ENCODE results near the gene TF. TPM values are rescaled to one million over a fixed set of nuclear protein-coding genes. Genes with fewer than 3 reads are reported as not detected.

Gene TF
- total and polyA plus RNA-seq, 12 donors, result 0.24 to 11.6 (median 3.5) TPM

GRCh38 chr3:133792171-133792763, 46.1 kb downstream of the TF start:
- H3K36me3 ChIP-seq, result no peaks in the 10 kb centered on the region
- DNase-seq (no peak), ATAC-seq (no peak)
- peaks cover 0 to 6% (median 0%) of the 10 kb centered on the region in 7 donors for H3K27me3 ChIP-seq
- no peak overlapping the region for H3K4me3 ChIP-seq
- intact Hi-C loops (cut with DNase I), result no loop called here
- TF ChIP-seq CTCF (IDR thresholded peaks at IDR 0.05), result no peak
- H3K9me3 ChIP-seq, result peaks cover 0 to 37% (median 8%) of the 10 kb centered on the region in 11 donors
- 51 to 58% methylated on average over 9 of the region's 9 CpGs for WGBS, 2 donors
- H3K27ac ChIP-seq, result no peak overlapping the region
- no peaks in the 10 kb centered on the region for H3K4me1 ChIP-seq

- no peak overlapping the region for H3K27ac ChIP-seq
- DNase-seq (no peak), ATAC-seq (no peak)
- intact Hi-C loops (cut with DNase I), result no loop called here
- no peaks in the 10 kb centered on the region for H3K36me3 ChIP-seq
- peaks cover 0 to 24% (median 15%) of the 10 kb centered on the region in 7 donors for H3K27me3 ChIP-seq
- no peak for TF ChIP-seq CTCF (IDR thresholded peaks at IDR 0.05)
- H3K9me3 ChIP-seq, result peaks cover 0 to 14% (median 0%) of the 10 kb centered on the region in 11 donors
- WGBS, 2 donors, result 67 to 75% methylated on average over 3 of the region's 3 CpGs
- H3K4me1 ChIP-seq, result no peaks in the 10 kb centered on the region
- no peak overlapping the region for H3K4me3 ChIP-seq
Observed at GRCh38 chr3:133797396-133798105, 51.4 kb downstream of the TF start.

DNA sequence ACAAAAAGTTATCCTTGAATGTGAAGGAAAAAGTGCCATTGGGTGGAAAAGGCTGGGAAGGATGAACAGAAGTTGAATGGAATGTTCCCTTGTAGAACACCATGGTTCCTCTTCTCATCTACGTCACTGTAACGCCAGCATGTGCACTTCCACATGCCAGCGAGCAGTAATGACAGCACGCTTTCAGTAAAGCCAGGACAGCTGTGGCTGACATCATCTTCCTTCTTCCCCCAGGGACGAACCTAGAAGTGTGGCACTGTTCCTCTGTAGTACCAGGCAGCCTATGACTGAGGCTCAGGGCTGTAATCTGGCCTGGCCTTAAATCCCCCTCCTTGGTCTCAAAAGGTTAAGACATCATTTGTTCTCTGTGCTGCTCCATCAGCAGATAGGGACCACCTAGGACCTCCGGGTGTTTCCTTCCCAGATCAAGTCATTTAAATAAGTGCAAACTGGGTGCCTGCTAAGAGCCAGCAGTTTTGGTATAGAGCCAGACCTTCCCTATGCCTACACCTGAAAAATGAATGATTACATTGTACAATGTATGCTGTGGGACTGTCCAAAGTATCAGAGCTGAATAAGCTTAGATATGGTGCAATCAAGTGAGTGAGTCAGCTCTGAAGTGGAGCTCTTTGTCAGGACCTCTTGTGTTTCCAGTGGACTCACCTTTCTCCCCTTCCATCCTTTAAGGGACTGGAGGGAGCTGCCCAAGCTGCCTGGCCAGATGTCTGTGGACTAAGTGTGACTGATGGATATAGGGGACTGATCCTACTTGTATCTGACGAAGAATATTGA, 53.8 kb downstream of the TF start:
- Histone ChIP-seq H3K36me3 (no peaks in the 10 kb centered on the region), H3K27me3 (peaks cover 0 to 24% (median 15%) of the 10 kb centered on the region in 7 donors), H3K27ac (no peak overlapping the region), H3K4me3 (no peak overlapping the region), H3K9me3 (no peaks in the 10 kb centered on the region), H3K4me1 (peaks cover 0 to under 1% (median 0%) of the 10 kb centered on the region in 9 donors)
- intact Hi-C loops (cut with DNase I), result loop anchor here in 3 of 10 donors (5.0 to 10.0 kb wide), 2 partner anchors 135 to 138 kb away; partner anchors contain the start of gene TOPBP1 (in 3 of the 3)
- TF ChIP-seq CTCF (IDR thresholded peaks at IDR 0.05), result no peak
- ATAC-seq (peak in 5 of 8 donors; percentile 21 to 78 (median 67)), DNase-seq (no peak)
- 48 to 59% methylated on average over 7 of the region's 7 CpGs for WGBS, 2 donors

GRCh38 chr3:133803469-133803868, 57.3 kb downstream of the TF start:
- DNase-seq, result no peak
- Histone ChIP-seq H3K27me3 (peaks cover 0 to 12% (median 6%) of the 10 kb centered on the region in 7 donors), H3K4me3 (no peak overlapping the region), H3K9me3 (no peaks in the 10 kb centered on the region), H3K27ac (no peak overlapping the region), H3K36me3 (peaks cover 0 to 11% (median 9%) of the 10 kb centered on the region in 9 donors), H3K4me1 (peaks cover 0 to 21% (median 12%) of the 10 kb centered on the region in 9 donors)
- TF ChIP-seq CTCF (IDR thresholded peaks at IDR 0.05), result no peak
- no peak for ATAC-seq
- intact Hi-C loops (cut with DNase I), result loop anchor here in 3 of 10 donors (5.0 to 10.0 kb wide), 2 partner anchors 139 to 141 kb away; partner anchors contain the start of gene TOPBP1 (in 3 of the 3)
- 90 to 91% methylated on average over 5 of the region's 5 CpGs for WGBS, 2 donors

Data from heart right ventricle (tissue), 16 donors.